HepG2 (cell line): ENCODE data around the gene SLC9B2. TPM values are rescaled to one million over a fixed set of nuclear protein-coding genes. Genes with fewer than 3 reads are reported as not detected.

Experiments used
- ATAC-seq: fragments of 200-7000 bp; cut with Tn5 transposase; 3 replicates; pipeline ENCODE4 v1.9.1; 2020; ENCODE audit warnings: mild to moderate bottlenecking, moderate library complexity
- BruUV-seq: library from RNA; stranded (reverse); fragments of 400-500 nt; replicated peaks from 2 replicates; lab custom pipeline; 2021; lab: Mats Ljungman, UMichigan
- CTCF ChIA-PET: fragments of 300-600 bp; formaldehyde crosslinking; extraction: SDS; loops from one replicate; lab custom pipeline; 2021; ENCODE audit warnings: low total read pairs, inconsistent platforms, low intra/inter-chr PET ratio; lab: Yijun Ruan, JAX
- POLR2A ChIA-PET: fragments of 350-600 bp; sonication (Branson Sonifier 250); formaldehyde crosslinking; loops from one replicate; lab custom pipeline; 2020; ENCODE audit warnings: antibody characterized with exemption, inconsistent platforms; lab: Yijun Ruan, JAX
- DNase-seq: peaks from one replicate; pipeline ENCODE4 v3.0.0-alpha.2; 2015; ENCODE audit warnings: low spot score
- FAIRE-seq: peaks from 3 replicates; lab custom pipeline; 2011; peaks lifted over from hg19 to GRCh38; lab: Jason Lieb, UNC
- H2AFZ ChIP-seq: one replicate; pipeline ENCODE4 v1.6.1; 2011; ENCODE audit warnings: low read length, inconsistent platforms
- H3K27ac ChIP-seq: fragments of 300-600 bp; 3 replicates; pipeline ENCODE4 v1.8.0; 2011; ENCODE audit warnings: mixed run types, mild to moderate bottlenecking, mixed read lengths, low read length, inconsistent platforms; ENCODE audit not compliant: insufficient read depth; ENCODE audit errors: extremely low read length
- H3K27me3 ChIP-seq, 2 experiments: fragments of 200-600 bp in 1 of 2; 2 replicates in 1 of 2; 3 replicates in 1 of 2; pipeline versions ENCODE4 v1.6.0 to v1.8.0; 2011; ENCODE audit warnings: low read length in 2 of 2, mild to moderate bottlenecking in 2 of 2, moderate library complexity in 2 of 2, inconsistent platforms in 1 of 2; ENCODE audit not compliant: insufficient read depth in 2 of 2, control insufficient read depth in 1 of 2
- H3K36me3 ChIP-seq, 2 experiments: fragments of 200-600 bp in 1 of 2; replicated peaks in 1 of 2; 2 replicates in 1 of 2; 3 replicates in 1 of 2; pipeline versions ENCODE4 v1.5.1 to v1.8.0; 2011; ENCODE audit warnings: low read length in 2 of 2, inconsistent platforms in 1 of 2; ENCODE audit not compliant: insufficient read depth in 2 of 2, control insufficient read depth in 1 of 2
- H3K4me1 ChIP-seq: 2 replicates; pipeline ENCODE4 v1.5.1; 2012; ENCODE audit warnings: low read length, inconsistent platforms; ENCODE audit not compliant: insufficient read depth
- H3K4me2 ChIP-seq: 2 replicates; pipeline ENCODE4 v1.6.0; 2011; ENCODE audit warnings: low read depth, low read length, inconsistent platforms
- H3K4me3 ChIP-seq, 3 experiments: fragments of 200-600 bp in 1 of 3; sonication (generic), shearing (Covaris generic) in 1 of 3; replicated peaks in 1 of 3; 2 replicates each; pipeline ENCODE4 v1.5.1; 2011 to 2016; ENCODE audit warnings: low read length in 3 of 3, inconsistent platforms in 2 of 3, low read depth in 2 of 3, mild to moderate bottlenecking in 2 of 3, control low read depth in 1 of 3, mixed read lengths in 1 of 3; ENCODE audit not compliant: insufficient read depth in 1 of 3
- H3K79me2 ChIP-seq: one replicate; pipeline ENCODE4 v1.6.1; 2011; ENCODE audit warnings: low read length, inconsistent platforms; ENCODE audit not compliant: insufficient read depth
- H3K9ac ChIP-seq: 2 replicates; pipeline ENCODE4 v1.6.0; 2011; ENCODE audit warnings: mild to moderate bottlenecking, low read depth, low read length, inconsistent platforms; ENCODE audit not compliant: insufficient read depth
- H3K9me3 ChIP-seq: 2 replicates; pipeline ENCODE4 v1.5.1; 2012; ENCODE audit warnings: mild to moderate bottlenecking, low read length
- H4K20me1 ChIP-seq: 2 replicates; pipeline ENCODE4 v1.6.0; 2011; ENCODE audit warnings: inconsistent platforms, mild to moderate bottlenecking, low read length, moderate library complexity; ENCODE audit not compliant: insufficient read depth
- ATM ChIP-seq: fragments of 450-650 bp; IDR thresholded peaks from 2 replicates; pipeline ENCODE4 v1.7.1; 2017; ENCODE audit warnings: mild to moderate bottlenecking, borderline replicate concordance
- ELF3 ChIP-seq: IDR thresholded peaks from 2 replicates; pipeline ENCODE4 v1.6.1; 2016; ENCODE audit warnings: missing genetic modification reagents, missing compliant biosample characterization
- IRX3 ChIP-seq: sonication (generic); formaldehyde crosslinking; IDR thresholded peaks from 2 replicates; pipeline ENCODE4 v1.8.1; 2023; ENCODE audit warnings: mild to moderate bottlenecking, low read depth, missing genetic modification reagents, borderline replicate concordance
- KLF9 ChIP-seq: IDR thresholded peaks from 2 replicates; pipeline ENCODE4 v1.6.1; 2016; ENCODE audit warnings: low read depth
- KMT2B ChIP-seq: IDR thresholded peaks from 2 replicates; pipeline ENCODE4 v1.6.1; 2016; ENCODE audit warnings: missing genetic modification reagents, missing compliant biosample characterization
- NR2F2 ChIP-seq: IDR thresholded peaks from 2 replicates; pipeline ENCODE4 v1.6.1; 2012; ENCODE audit warnings: low read depth, inconsistent platforms, borderline replicate concordance
- PHF21A ChIP-seq: sonication (generic); formaldehyde crosslinking; IDR thresholded peaks from 2 replicates; pipeline ENCODE4 v1.5.0; 2020; ENCODE audit warnings: mild to moderate bottlenecking, missing genetic modification reagents
- PITX1 ChIP-seq: sonication (generic); formaldehyde crosslinking; IDR thresholded peaks from 2 replicates; pipeline ENCODE4 v1.5.1; 2020; ENCODE audit warnings: mild to moderate bottlenecking, missing genetic modification reagents
- SNAPC2 ChIP-seq: sonication (generic); formaldehyde crosslinking; IDR thresholded peaks from 2 replicates; pipeline ENCODE4 v1.8.1; 2022; ENCODE audit warnings: mild to moderate bottlenecking, missing genetic modification reagents
- SOX13 ChIP-seq, 3 experiments: fragments of 450-650 bp in 1 of 3; sonication (generic) in 1 of 3; formaldehyde crosslinking in 1 of 3; IDR thresholded peaks in 2 of 3; conservative IDR thresholded peaks in 1 of 3; 2 replicates each; pipeline versions ENCODE4 v1.5.0 to v1.6.1; 2016 to 2020; ENCODE audit warnings: antibody characterized with exemption in 1 of 3, mild to moderate bottlenecking in 1 of 3, missing compliant biosample characterization in 1 of 3, missing genetic modification reagents in 1 of 3, moderate library complexity in 1 of 3
- YEATS4 ChIP-seq: sonication (generic); formaldehyde crosslinking; IDR thresholded peaks from 2 replicates; pipeline ENCODE4 v1.4.0; 2020; ENCODE audit warnings: missing genetic modification reagents, borderline replicate concordance
- ZBTB49 ChIP-seq: sonication (generic); formaldehyde crosslinking; IDR thresholded peaks from 2 replicates; pipeline ENCODE4 v1.4.0; 2020; ENCODE audit warnings: missing genetic modification reagents, borderline replicate concordance
- ZNF12 ChIP-seq: sonication (generic); formaldehyde crosslinking; IDR thresholded peaks from 2 replicates; pipeline ENCODE4 v1.5.0; 2020; ENCODE audit warnings: missing genetic modification reagents
- ZNF460 ChIP-seq: sonication (generic); formaldehyde crosslinking; IDR thresholded peaks from 2 replicates; pipeline ENCODE4 v1.5.1; 2020; ENCODE audit warnings: missing genetic modification reagents, mild to moderate bottlenecking, borderline replicate concordance
- ZNF703 ChIP-seq: sonication (generic); formaldehyde crosslinking; IDR thresholded peaks from 2 replicates; pipeline ENCODE4 v1.5.1; 2020; ENCODE audit warnings: missing genetic modification reagents, mild to moderate bottlenecking, moderate library complexity, borderline replicate concordance
- ZSCAN9 ChIP-seq: IDR thresholded peaks from 2 replicates; pipeline ENCODE4 v1.6.1; 2016; ENCODE audit warnings: borderline replicate concordance
- WGBS: methylation state at CpG from one replicate; pipeline ENCODE4 v1.1.6; 2017; ENCODE audit warnings: low lambda C conversion rate; 5-methylcytosine and 5-hydroxymethylcytosine counted together
- in situ Hi-C: cut with HindIII; loops from 2 replicates; pipeline ENCODE4 v1.10.0; 2017; ENCODE audit warnings: low pct_unique_long_range_greater_than_20kb; ENCODE audit not compliant: extremely low pct_ligation_motif_present
- intact Hi-C: fragments of 100-400 bp; cut with micrococcal nuclease; formaldehyde crosslinking; loops from one replicate; pipeline ENCODE4 v1.10.0; 2022; ENCODE audit not compliant: unreplicated experiment
- polyA plus RNA-seq, 8 experiments: library from polyadenylated mRNA; depleted of rRNA in 3 of 8; stranded (reverse) in 7 of 8; unstranded in 1 of 8; fragments of >200 nt; fragmentation: Illumina TruSeq in 4 of 8; extraction: Trizol in 4 of 8; gene quantifications; 2 replicates each; pipeline versions ENCODE4 v1.2.1 to v1.2.3, GENCODE V29; 2011 to 2016; ENCODE audit warnings: low read depth in 4 of 8, missing spikeins in 1 of 8, mixed read lengths in 1 of 8; ENCODE audit not compliant: insufficient read depth in 1 of 8
- total RNA-seq, 5 experiments: library from RNA; depleted of rRNA; stranded (reverse); fragments of >200 nt; fragmentation: Illumina TruSeq; extraction: Trizol; gene quantifications; 2 replicates each; pipeline ENCODE4 v1.2.3, GENCODE V29; 2016; ENCODE audit warnings: low read depth in 1 of 5

Gene SLC9B2
- total and polyA plus RNA-seq, 2 of the 13 experiments (the other 11 are each of a cell fraction or from before 2014, with no cell fraction given) = 23.5 to 38.5 TPM

GRCh38 chr4:103089481-103089880 is 12.9 kb upstream of the SLC9B2 start (continued):
- TF ChIP-seq ZBTB49 = no peak
- TF ChIP-seq KLF9 (CRISPR knock-in tag) = no peak
- no peak for TF ChIP-seq ZSCAN9 (CRISPR knock-in tag)
- no peak for TF ChIP-seq PHF21A (CRISPR knock-in tag)
- no peak for TF ChIP-seq SOX13 (IDR thresholded peaks at IDR 0.05)
- TF ChIP-seq SOX13 (CRISPR knock-in tag; conservative IDR thresholded peaks at IDR 0.05 in 1 of 2, IDR thresholded peaks at IDR 0.05 in 1 of 2) = no peak

GRCh38 chr4:103086551-103086950 is 10.0 kb upstream of the SLC9B2 start:
- intact Hi-C loops (no loop called here), in situ Hi-C loops (loop anchor here (5.0 kb wide), 1 partner anchor 44 kb away; no protein-coding TSS in a partner anchor)
- FAIRE-seq = no peak
- DNase-seq = no peak
- Histone ChIP-seq H2AFZ (no peak overlapping the region), H3K79me2 (no peaks in the 10 kb centered on the region), H3K27ac (no peak overlapping the region), H3K27me3 (no peaks in the 10 kb centered on the region), H4K20me1 (no peaks in the 10 kb centered on the region), H3K4me1 (no peaks in the 10 kb centered on the region), H3K4me3 (no peak overlapping the region), H3K9ac (no peak overlapping the region), H3K4me2 (no peak overlapping the region), H3K9me3 (no peaks in the 10 kb centered on the region), H3K36me3 (peaks cover 4 to 24% of the 10 kb centered on the region in 2 experiments; a peak in 2 of 5 replicates)
- WGBS = 80% methylated on average over 1 of the region's 1 CpG
- no TSS peak for BruUV-seq
- ChIA-PET POLR2A (no interaction called here), CTCF (no interaction called here)
- TF ChIP-seq ZNF12 (CRISPR knock-in tag) (no peak), NR2F2 (no peak), KMT2B (no peak), ELF3 (no peak), SNAPC2 (CRISPR knock-in tag) (no peak), ZSCAN9 (CRISPR knock-in tag) (no peak), YEATS4 (CRISPR knock-in tag) (no peak), ZNF703 (CRISPR knock-in tag) (no peak), ZNF460 (CRISPR knock-in tag) (no peak), PITX1 (CRISPR knock-in tag) (no peak), IRX3 (CRISPR knock-in tag) (no peak), ATM (no peak)
- ATAC-seq = no peak
